MV-4-11 (cell line): ENCODE results near the gene TBC1D1.
A peak's percentile ranks its signal among the peaks of the same experiment; 100 is the strongest.

ENCODE experiments used
- DNase-seq: peaks from one replicate; lab custom pipeline; 2025; lab: John Stamatoyannopoulos, UW

TBC1D1 gene

DNA sequence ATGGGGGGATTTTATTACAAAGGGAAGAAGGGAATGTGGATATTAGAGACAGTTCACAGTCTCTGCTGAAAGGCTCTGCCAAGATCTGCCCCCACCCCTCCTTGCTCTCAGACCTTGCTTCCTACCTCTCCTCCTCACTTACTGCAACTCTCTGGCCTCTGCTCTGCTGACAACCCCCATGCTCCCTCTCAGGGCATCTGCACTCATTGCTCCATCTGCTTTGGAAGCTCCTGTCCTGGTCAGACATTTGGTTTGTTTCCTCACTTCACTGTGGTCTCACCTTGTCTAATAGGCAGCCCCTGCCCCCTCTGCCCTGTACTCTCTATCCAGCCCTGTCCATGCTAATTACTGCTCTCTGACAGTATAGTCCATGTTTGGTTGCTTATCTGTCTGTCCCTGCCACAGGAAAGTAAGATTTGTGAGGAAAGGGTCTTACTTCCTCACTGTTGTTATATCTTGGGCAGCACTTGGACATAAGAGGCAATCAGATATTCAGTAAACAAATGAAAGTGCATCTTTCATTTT lies 258.6 kb downstream of the TBC1D1 start:
- no peak for DNase-seq

DNA sequence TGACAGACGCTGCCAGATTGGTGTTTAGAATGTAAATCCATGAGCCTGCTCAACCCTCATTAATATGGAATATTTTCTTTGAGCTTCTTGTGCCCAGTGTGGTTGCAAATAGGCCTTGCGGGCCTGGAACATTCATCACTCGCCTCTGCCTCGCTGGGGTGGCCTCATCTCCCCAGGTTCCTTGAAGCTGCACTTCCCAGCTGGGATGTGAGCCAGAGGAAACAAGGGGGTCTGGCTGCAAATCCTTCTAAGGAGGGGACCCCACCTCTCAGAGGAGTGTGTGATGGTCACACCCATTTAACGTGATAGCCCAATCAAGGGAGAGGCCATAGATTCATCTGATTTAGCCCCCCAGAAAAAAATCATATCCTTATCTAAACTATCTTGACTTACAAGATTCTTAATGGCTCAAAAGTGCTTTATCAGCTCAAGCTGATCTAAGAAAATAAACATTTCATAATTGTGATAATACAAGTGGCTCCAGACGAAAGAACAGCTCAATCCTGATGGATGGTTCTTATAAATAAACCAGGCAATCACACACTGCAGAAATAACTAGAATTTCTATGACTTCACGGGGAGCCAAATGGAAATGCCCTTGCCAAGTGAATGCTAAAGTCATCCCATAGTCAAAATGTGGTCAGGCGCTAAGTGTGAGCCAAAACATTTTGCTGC lies 259.2 kb downstream of the TBC1D1 start:
- DNase-seq: no peak

DNA sequence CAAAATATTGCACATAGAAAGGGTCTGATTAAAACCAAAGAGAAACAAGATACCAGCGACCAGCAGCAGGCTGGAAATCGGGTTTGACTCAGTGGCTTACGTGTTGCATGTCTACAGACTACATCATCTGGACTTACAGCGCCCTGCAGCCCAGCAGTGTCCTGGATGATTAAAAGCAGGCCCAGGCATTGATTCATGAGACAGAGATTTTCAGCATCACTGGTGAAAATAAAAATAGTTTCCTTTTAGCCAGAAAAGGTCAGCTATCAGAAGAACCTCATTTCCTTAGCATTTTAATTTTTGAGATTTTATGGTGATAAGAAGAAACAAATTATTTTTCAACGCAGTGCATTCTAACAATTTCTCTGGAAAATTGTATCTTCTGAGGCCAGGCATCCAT lies 259.9 kb downstream of the TBC1D1 start:
- DNase-seq: no peak

DNA sequence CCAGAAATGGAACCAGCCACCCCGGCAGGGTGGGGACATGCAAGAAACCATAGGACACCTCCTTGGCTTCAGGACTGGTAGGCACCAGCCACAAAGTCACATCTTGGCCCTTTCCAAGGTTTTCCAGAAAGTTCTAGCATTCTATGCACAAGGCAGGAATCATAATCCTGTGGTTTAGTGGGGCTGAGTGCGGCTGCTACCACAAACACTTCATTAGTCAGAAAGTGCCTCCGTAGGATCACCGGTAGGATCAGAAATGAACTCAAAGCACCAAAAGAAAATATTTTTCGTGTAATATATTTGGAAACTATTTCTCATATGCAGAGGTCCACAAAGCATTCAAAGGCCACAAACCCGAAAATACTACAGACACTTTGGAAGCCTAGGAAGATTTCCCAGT lies 261.0 kb downstream of the TBC1D1 start:
- DNase-seq: no peak

DNA sequence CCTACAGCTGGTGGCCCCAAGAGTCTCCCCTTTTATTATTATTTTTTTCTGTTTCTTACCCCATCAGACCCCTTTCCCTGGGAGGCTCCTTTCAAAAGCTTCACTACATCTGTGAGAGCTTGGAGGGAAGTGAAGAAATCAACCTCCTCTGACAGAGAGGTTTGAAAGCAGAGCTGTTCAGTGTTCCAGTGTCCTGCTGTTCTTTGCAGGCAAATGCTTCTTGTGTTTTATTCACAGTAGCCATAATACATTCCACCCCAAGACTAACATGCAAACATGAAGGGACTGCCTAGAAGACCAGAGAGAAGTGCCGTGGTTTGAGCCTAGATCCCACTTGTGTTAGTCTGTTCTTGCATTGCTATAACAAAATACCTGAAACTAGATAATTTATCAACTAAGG lies 261.4 kb downstream of the TBC1D1 start:
- DNase-seq: no peak

DNA sequence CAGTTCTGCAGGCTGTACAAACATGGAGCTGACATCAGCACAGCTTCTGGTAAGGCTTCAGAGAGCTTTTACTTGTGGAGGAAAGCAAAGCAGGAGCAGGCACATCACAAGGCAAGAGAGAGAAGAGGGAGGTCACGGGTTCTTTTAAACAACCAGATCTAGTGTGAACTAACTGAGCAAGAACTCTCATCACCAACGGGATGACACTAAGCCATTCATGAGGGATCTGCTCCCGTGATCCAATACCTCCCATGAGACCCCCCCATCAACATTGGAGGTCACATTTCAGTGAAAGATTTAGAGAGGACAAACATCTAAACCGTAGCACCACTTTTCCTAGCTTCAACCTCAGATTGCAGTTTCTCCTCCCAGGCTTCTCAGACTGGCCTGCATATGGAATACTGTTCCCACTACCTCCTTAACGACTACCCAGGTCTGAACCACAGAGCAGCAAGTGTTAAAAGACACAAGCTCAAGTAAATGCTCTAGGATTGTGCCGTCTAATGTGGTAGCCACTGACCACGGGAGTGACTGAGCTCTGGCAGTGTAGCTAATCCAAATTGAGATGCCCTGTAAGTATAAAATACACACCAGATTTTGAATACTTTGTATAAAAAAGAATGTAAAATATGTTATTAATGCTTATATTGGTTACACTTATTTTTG lies 262.0 kb downstream of the TBC1D1 start:
- DNase-seq: no peak

DNA sequence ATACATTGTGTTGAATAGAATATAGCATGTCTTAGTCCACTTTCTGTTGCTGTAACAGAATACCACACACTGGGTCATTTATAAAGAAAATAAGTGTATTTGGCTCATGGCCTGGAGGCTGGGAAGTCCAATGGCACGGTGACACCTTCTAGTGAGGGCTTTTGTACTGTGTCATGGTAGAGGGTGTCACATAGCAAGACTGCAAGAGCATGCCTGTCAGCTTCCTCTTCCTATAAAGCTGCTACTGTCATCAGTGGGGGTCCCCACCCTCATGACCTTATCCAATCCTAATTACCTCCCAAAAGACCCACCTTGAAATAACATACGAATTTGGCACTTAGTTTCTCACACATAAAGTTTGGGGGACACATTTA lies 262.5 kb downstream of the TBC1D1 start:
- DNase-seq: no peak

DNA sequence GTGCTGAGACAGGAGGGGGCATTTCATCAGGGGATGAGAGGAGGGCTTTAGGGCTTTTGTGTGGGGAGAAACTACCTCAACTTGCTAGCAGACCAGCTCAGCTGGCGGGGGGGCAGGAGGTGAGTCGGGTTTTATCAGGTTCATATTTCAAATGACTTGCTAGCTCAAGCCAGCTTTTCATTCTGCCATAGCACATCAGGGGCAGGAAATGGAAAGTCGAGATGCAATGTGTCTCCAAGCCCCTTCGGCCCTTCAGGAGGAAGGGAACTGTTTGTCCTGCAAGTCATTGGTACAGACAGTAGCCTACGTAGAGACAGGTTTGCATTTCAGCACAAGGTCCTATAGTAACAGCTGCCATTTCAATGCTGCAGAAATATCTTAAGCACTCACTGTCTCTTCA lies 263.4 kb downstream of the TBC1D1 start:
- DNase-seq: no peak

DNA sequence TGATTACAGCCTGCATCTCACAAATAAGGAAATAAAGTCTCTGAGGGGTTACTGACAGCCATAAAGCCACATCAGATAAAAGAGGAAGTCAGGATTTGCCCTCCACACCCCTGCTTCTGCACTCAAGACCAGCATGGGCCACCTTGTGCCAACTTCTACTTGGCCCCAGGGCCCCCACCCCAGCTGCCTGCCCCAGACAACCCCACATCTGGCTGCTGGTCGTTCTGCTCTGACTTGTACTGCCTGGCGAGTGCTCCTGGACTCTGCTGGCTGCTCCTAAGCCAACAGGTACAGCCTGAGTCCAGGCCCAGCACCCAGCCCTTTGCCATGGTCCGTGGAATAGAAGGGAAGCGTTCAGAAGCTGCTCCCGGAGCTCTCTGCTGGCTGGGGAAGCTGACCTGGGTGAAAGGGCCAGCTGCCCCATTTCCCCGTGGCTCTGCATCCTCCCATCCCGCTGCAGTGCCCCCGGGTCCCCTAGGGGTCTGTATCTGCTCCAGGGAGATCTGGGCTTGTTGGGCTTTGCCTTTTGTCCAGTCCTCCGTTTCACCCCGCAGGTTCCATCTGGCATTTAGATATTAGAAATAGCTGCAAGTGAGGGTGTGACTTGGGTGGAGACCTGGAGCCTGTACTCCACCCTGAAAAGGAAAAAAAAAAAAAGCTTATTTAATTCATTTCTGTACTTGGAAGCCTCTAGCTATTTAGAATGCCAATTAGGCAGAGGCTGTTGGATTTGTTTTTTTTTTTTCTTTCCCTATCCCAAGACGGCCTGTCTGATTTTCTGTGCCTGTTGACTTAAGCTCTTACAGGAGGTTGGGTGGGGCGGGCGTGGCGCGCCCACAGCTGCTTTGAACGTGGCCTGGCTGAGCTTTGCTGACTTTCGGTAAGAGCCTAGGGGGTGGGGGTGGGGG lies 264.1 kb downstream of the TBC1D1 start:
- DNase-seq: peak; percentile 67

DNA sequence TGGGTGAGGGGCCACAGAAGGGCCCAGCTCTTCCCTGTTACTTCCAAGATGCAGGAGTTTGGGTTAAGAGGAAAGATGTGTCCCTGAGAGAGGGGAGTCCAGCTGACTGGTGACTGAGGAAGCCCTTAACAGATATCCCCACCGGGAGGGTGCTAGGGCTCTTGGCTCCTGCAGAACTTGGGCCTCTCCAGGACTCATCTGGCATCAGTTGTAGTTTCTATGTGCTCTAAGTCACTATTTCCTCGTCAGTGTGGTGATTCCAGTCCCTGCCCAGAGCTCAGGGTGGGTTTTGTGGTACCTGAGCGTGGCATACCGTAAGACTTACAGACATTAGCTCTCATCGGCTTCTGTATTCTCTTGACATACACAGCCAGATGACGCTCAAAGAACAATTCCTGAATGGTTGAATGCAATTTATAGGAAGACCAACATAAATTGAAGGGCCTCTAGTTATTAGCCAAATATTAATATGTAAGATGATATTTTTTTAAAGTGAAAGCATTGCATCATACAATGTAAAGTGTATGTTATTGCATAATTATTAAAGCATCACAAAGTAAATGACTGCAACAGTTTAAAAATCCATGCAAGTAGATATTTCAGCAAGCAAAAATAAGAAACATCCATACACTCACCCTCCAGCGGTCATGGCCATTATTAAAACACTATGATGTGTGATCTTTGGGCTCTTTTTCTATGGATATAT lies 264.9 kb downstream of the TBC1D1 start:
- DNase-seq: peak; percentile 14

DNA sequence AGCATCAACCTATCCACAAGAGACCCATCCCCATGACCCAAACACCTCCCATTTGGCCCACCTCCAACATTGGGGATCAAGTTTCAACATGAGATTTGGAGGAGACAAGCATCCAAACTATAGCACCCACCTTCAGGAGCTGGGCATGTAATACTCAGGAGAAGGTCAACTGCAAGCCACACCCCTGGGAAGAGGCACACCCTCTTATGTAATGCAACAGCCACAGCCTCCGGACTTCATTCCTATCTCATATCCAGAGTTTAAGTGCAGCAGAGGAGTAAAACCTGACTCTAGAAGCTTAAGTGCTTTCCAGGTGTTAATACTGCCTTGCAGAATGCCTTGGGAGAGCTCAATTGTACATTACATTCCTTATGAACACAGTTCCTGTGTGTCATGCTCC lies 266.7 kb downstream of the TBC1D1 start:
- no peak for DNase-seq

DNA sequence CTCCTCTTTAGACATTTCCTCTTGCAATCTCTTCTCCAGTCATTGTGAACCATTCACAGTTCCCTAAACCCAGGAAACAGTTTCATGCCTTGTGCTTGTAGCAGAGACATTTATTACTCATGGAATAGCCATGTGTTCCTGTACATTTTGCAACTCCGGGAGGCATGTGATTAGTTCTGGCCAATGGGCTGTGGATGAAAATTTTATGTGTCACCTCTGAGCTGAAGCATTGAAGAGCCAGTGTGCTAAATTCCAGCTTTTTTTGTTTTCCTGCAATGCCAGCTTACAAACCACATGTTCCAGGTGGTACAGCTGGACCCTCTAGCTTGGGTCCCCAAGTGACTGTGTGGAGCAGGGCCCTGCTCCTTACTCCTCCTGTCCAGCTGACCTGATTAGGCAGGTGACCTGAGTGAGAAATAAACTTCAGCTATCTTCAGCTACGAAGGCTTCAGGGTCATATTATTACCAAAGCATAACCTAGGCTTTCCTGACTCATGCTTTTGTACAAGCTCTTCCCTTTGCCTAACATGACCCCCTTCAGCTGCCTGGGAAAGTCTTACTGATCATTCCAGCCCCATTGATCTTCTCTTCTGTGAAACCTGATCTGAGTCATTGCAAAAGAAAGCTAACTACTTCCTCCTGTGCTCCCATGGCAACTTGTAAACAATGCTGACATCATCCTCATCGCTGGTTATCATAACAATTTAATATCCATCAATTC lies 269.8 kb downstream of the TBC1D1 start:
- peak; percentile 96 for DNase-seq

DNA sequence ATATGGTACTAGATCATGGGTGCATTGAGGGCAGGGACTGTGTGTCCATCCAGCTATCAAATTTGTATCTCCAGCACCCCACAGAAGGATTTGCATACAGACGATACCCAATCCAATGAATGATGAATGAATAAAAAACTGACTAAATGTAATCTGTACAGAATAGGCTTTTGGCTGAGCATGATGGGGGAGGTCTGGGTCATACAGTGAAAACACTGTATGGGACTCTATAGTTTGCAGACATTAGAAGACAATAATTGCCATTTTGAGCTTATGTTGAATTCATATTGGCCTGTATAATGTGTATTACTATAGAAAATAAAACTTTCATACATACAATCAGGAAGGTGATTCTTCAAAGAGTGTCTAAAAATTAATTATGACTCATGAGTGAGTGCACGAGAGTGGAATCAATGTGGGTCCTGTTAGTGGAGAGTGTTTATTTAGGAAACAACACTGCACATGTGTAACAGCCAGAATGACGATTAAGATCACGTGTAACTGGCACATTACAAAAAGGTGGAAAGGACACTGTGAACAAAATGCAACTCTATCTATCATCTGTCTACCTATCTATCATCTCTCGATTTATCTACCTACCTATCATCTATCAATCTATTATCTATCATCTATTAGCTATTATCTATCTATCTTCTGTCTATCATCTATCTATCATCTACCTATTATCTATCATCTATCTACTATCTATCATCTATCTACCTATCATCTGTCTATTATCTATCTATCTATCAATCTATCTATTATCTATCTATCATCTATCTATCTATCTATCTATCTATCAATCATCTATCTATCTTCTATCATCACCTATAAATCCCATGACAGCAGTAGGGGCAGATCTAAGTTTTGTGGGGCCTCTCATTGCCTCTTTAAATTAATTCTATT lies 270.6 kb downstream of the TBC1D1 start:
- no peak for DNase-seq

DNA sequence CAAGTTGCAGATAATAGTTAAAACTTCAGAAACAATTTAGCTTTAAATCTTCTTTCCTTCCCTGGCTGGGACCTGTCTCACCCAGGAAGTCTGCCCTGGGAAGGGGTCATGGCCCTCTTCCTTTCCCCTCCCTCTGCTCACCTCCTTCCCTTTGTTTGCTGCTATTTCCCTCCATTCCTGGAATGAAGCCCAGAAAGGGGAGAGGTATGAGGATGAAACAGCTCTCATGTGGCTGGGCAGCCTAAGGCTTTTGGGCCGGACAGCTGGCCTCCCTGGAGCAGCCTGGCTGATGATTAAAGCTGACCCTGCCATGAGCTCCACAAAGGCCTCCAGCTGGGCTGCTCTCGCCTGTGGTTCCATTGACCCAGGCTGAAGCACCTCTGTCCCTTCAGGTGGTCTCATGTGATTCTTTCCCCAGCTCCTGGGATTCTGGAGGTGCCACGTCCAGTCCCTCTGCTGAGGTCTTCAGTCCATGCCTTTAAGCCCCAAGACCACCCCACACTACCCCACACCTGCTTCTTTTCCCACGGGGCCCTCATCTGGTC lies 271.4 kb downstream of the TBC1D1 start:
- no peak for DNase-seq

DNA sequence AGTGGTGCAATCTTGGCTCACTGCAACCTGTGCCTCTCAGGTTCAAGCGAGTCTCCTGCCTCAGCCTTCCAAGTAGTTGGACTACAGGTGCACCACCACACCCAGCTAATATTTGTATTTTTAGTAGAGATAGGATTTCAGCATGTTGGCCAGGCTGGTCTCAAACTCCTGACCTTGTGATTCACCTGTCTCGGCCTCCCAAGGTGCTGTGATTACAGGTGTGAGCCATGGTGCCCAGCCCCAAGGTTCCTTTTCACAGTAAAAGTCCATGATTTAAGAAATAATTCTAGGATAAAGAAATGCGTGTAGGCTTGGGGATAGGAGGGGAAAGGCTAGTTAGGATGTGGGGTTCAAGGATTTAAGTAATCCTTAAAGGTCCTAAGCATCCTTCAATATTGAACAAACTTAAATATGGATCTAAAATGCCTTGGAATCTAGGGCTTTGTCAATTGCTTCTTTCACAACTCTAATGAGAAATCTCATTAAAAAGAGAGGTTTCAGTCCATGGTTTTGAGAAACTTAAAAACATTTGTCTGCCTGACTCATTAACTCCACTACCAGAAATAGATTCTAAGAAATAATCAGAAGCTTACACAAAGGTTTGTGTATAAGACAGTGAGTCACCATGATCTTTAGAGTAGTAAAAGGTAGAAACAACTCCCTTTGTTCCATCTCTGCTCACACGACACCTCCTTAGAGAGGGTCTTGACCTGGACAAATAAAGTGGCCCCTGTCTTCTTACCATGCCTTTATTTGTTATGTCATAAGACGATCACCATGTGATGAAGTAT lies 272.5 kb downstream of the TBC1D1 start:
- DNase-seq: no peak

DNA sequence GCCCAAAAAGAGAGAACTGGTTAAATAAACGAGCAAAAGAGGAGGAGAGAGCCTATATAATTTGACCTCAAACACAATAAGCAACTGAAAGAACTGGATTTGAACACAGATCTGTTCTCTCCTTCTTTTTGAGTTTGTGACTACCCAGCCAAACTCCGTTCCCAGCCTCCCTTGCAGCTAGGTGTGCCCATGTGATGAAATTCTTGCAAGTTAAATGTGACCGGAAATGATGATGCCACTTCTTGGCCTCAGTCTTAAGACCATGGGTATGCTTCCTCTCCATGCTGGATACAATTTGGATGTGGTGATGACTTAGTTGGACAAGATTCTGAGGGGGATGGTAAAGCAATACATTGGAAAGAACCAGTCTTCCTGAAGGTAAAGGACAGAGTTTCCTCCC lies 273.5 kb downstream of the TBC1D1 start:
- DNase-seq: no peak

DNA sequence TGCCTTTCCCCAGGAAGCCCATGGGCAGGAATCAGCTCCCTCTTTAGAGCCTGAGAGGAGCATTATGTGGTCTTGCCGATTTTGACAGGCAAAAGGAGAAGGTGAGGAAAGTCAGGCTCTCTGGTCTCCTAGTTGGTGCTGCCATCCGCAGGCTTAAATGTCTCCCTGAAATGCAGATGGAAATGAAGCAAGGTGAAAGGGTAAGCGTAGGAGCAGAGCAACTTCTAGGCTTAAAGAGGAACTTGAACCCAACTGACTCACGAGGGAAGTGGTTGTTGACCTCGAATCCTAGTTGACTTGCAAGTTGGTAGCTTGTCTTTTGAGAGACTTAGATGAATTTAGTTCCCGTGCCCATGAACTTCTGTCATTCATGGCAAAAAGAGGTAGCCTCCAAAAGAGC lies 275.2 kb downstream of the TBC1D1 start:
- DNase-seq: peak; percentile 95

DNA sequence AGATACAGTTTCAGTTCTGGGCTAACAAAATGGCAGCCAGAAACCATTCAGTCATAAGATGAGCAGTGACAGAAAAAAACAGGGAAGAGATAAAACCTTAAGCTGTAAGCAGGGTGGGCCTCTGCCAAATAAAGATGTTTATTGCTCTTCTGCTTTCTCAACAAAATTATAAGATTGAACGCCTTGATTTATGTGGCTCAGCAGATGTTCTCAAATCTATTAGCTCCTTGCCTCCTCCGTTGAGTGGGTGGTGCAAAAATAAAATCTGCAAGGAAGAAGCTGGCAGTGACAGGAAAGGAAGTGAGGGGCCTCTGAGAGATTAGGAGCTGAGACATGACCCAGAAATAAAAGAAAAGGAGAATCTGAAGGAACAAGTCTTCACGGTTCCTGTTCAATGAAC lies 275.9 kb downstream of the TBC1D1 start:
- peak; percentile 27 for DNase-seq

DNA sequence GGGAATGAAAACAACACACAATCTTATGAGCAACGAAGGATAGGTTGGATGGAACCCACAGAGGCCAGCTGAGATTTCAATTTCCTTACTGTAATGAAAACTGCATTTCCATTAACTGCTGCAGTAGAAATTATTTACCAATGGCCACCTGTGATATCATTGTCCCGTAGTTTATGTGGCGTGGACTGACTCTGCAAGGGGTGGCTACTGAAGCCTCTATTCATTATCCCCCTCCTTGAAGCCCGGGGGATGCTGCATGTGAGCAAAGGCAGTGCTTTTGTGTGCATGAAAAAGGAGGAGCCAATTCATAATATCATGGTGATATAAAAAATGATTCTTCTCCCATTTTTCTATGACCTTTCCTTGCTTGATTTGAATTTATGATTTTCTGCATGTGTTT lies 277.1 kb downstream of the TBC1D1 start:
- no peak for DNase-seq
